ENCODE data around the gene TDRD9.

TDRD9 gene

DNA sequence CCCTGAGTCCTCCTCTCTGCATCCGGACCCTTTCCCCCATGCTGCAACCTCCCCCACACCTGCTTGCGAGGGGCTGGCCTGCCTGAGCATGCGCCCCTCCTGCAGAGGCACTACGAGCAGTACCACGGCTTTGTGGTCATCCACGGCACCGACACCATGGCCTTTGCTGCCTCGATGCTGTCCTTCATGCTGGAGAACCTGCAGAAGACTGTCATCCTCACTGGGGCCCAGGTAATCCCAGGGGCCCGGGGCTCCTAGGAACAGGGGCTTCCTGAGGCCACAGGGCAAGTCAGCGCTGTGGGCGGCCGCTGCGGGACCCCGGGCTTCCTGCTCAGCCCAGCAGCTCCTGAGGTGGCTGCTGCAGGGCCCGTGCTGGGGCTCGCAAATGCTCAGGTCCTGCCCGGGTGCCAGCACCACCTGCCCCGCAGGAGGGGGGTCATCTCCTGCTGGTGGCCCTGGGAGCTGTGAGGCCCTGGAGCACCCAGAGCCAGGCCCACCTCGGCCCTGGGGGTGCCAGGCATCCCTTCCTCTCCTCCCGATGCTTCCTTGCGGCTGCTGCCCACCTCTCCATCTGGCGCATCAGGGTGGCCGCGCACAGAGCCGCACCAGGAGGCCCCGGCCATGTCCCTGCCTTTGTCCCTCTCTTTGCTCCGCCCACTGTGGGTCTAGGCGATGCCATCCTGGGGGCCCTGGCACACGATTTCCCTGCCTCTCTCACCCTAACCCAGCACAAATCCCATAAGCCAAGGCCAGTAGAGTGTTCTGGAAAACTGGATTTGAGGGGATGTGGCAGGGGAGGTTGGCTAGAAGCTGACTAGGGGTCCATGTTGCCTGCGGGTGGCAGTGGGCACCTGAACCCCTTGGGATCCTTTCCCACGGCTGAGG, 167.4 kb downstream of the TDRD9 start:
- Histone ChIP-seq H3K27ac (ENCODE audit: low read depth, low read length) (no peak overlapping the region), H4K8ac (ENCODE audit: low read depth, low read length) (no peak overlapping the region), H3K9ac (ENCODE audit: low read length) (no peak overlapping the region), H2BK15ac (replicated peaks; ENCODE audit: low read depth) (no peak overlapping the region), H3K79me1 (ENCODE audit: low read length) (no peaks in the 10 kb centered on the region), H3K4me1 (ENCODE audit: control insufficient read depth, low read depth, low read length) (no peaks in the 10 kb centered on the region), H3K36me3 (ENCODE audit: control insufficient read depth, insufficient read depth, low read length) (no peaks in the 10 kb centered on the region), H3K56ac (ENCODE audit: low read length) (no peak overlapping the region), H3K4me3 (ENCODE audit: low read length) (no peak overlapping the region), H3K23ac (ENCODE audit: low read length) (no peak overlapping the region), H2BK120ac (ENCODE audit: low read depth, low read length) (no peak overlapping the region), H4K5ac (ENCODE audit: low read length) (no peak overlapping the region), H3K79me2 (ENCODE audit: control insufficient read depth, insufficient read depth, low read length) (no peaks in the 10 kb centered on the region), H3K4ac (ENCODE audit: low read depth, low read length) (no peak overlapping the region), H3K27me3 (ENCODE audit: insufficient read depth, low read length, poor library complexity) (no peaks in the 10 kb centered on the region), H2AK5ac (ENCODE audit: low read length) (no peak overlapping the region), H3K18ac (ENCODE audit: low read length) (no peak overlapping the region), H2BK5ac (ENCODE audit: low read length) (no peak overlapping the region), H3K4me2 (ENCODE audit: low read length) (no peak overlapping the region)
- no CpG with 5 or more reads among the region's 31 CpGs for whole genome bisulfite sequencing (ENCODE audit: extremely low coverage, insufficient coverage, low lambda C conversion rate)
- no peak for DNase-seq

- H2BK5ac ChIP-seq (ENCODE audit: low read length): no peak overlapping the region
- H2BK15ac ChIP-seq (replicated peaks; ENCODE audit: low read depth): no peak overlapping the region
- H3K27me3 ChIP-seq (ENCODE audit: insufficient read depth, low read length, poor library complexity): no peaks in the 10 kb centered on the region
- no peak overlapping the region for H3K23ac ChIP-seq (ENCODE audit: low read length)
- no peak overlapping the region for H2BK120ac ChIP-seq (ENCODE audit: low read depth, low read length)
- no peak overlapping the region for H3K4me2 ChIP-seq (ENCODE audit: low read length)
- no peak overlapping the region for H3K27ac ChIP-seq (ENCODE audit: low read depth, low read length)
- no peak overlapping the region for H3K4me3 ChIP-seq (ENCODE audit: low read length)
- H3K9ac ChIP-seq (ENCODE audit: low read length): no peak overlapping the region
- H3K79me2 ChIP-seq (ENCODE audit: control insufficient read depth, insufficient read depth, low read length): no peaks in the 10 kb centered on the region
- H3K18ac ChIP-seq (ENCODE audit: low read length): no peak overlapping the region
- no peak overlapping the region for H3K4ac ChIP-seq (ENCODE audit: low read depth, low read length)
- no peak overlapping the region for H3K56ac ChIP-seq (ENCODE audit: low read length)
- no peak overlapping the region for H2AK5ac ChIP-seq (ENCODE audit: low read length)
- no peaks in the 10 kb centered on the region for H3K36me3 ChIP-seq (ENCODE audit: control insufficient read depth, insufficient read depth, low read length)
- no peaks in the 10 kb centered on the region for H3K4me1 ChIP-seq (ENCODE audit: control insufficient read depth, low read depth, low read length)
- no peaks in the 10 kb centered on the region for H3K79me1 ChIP-seq (ENCODE audit: low read length)
- no peak overlapping the region for H4K5ac ChIP-seq (ENCODE audit: low read length)
- no peak overlapping the region for H4K8ac ChIP-seq (ENCODE audit: low read depth, low read length)
- DNase-seq: no peak
- WGBS (ENCODE audit: extremely low coverage, insufficient coverage, low lambda C conversion rate): no CpG with 5 or more reads among the region's 14 CpGs
Measured at GRCh38 chr14:104096318-104096717, 168.1 kb downstream of the TDRD9 start.

GRCh38 chr14:104096751-104097700, 168.8 kb downstream of the TDRD9 start:
- Histone ChIP-seq H2BK5ac (ENCODE audit: low read length) (no peak overlapping the region), H3K4me2 (ENCODE audit: low read length) (no peak overlapping the region), H3K79me1 (ENCODE audit: low read length) (no peaks in the 10 kb centered on the region), H3K27ac (ENCODE audit: low read depth, low read length) (no peak overlapping the region), H3K56ac (ENCODE audit: low read length) (no peak overlapping the region), H3K18ac (ENCODE audit: low read length) (no peak overlapping the region), H3K4me3 (ENCODE audit: low read length) (no peak overlapping the region), H3K4me1 (ENCODE audit: control insufficient read depth, low read depth, low read length) (no peaks in the 10 kb centered on the region), H3K23ac (ENCODE audit: low read length) (no peak overlapping the region), H3K79me2 (ENCODE audit: control insufficient read depth, insufficient read depth, low read length) (no peaks in the 10 kb centered on the region), H3K9ac (ENCODE audit: low read length) (no peak overlapping the region), H4K8ac (ENCODE audit: low read depth, low read length) (no peak overlapping the region), H3K36me3 (ENCODE audit: control insufficient read depth, insufficient read depth, low read length) (no peaks in the 10 kb centered on the region), H2BK120ac (ENCODE audit: low read depth, low read length) (no peak overlapping the region), H2AK5ac (ENCODE audit: low read length) (no peak overlapping the region), H4K5ac (ENCODE audit: low read length) (no peak overlapping the region), H2BK15ac (replicated peaks; ENCODE audit: low read depth) (no peak overlapping the region), H3K27me3 (ENCODE audit: insufficient read depth, low read length, poor library complexity) (no peaks in the 10 kb centered on the region), H3K4ac (ENCODE audit: low read depth, low read length) (no peak overlapping the region)
- no peak for DNase-seq
- no CpG with 5 or more reads among the region's 25 CpGs for WGBS (ENCODE audit: extremely low coverage, insufficient coverage, low lambda C conversion rate)

DNA sequence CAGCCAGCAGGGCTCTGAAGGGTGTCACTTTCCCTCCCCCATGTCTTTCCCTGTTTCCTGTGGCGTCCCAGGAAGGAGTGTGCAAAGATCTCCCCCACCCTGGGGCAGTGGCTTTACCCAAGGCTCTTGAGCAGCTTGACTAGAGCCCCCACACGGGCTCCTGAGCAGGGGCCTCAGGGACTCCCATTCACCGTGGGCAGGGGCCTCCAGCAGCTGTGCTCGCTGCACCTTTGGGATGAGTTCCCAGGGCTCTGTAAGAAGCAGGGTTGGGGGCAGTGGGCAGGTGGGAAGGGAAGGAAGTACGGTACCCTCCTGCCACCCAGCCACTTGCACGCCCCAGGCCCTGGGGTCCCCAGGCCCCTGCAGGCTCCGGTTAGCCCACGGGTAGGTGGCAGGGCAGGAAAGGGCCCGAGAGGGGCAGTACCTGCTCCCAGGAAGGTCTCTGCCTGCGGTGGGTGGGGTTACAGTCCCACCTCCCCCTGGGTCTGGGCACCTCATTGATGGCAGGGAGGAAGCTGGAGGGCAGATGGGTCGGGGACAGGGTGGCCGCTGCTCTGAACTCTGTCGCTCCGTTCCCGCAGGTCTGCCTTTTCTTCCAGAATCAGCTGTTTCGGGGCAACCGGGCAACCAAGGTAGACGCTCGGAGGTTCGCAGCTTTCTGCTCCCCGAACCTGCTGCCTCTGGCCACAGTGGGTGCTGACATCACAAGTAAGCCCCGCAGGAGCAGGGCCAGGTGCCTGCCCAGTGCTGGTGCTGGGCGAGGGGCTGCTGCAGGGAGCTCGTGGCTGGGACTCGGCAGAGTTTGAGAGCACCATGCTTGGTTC, 170.2 kb downstream of the TDRD9 start:
- H2BK5ac ChIP-seq (ENCODE audit: low read length): no peak overlapping the region
- no peaks in the 10 kb centered on the region for H3K36me3 ChIP-seq (ENCODE audit: control insufficient read depth, insufficient read depth, low read length)
- H3K23ac ChIP-seq (ENCODE audit: low read length): no peak overlapping the region
- H3K79me2 ChIP-seq (ENCODE audit: control insufficient read depth, insufficient read depth, low read length): no peaks in the 10 kb centered on the region
- no peak overlapping the region for H3K9ac ChIP-seq (ENCODE audit: low read length)
- H3K4me3 ChIP-seq (ENCODE audit: low read length): no peak overlapping the region
- no peaks in the 10 kb centered on the region for H3K79me1 ChIP-seq (ENCODE audit: low read length)
- H3K27me3 ChIP-seq (ENCODE audit: insufficient read depth, low read length, poor library complexity): no peaks in the 10 kb centered on the region
- H3K4me2 ChIP-seq (ENCODE audit: low read length): no peak overlapping the region
- H3K18ac ChIP-seq (ENCODE audit: low read length): no peak overlapping the region
- no CpG with 5 or more reads among the region's 25 CpGs for WGBS (ENCODE audit: extremely low coverage, insufficient coverage, low lambda C conversion rate)
- no peak overlapping the region for H2AK5ac ChIP-seq (ENCODE audit: low read length)
- H3K4me1 ChIP-seq (ENCODE audit: control insufficient read depth, low read depth, low read length): no peaks in the 10 kb centered on the region
- no peak overlapping the region for H4K5ac ChIP-seq (ENCODE audit: low read length)
- no peak overlapping the region for H2BK15ac ChIP-seq (replicated peaks; ENCODE audit: low read depth)
- no peak overlapping the region for H3K4ac ChIP-seq (ENCODE audit: low read depth, low read length)
- DNase-seq: no peak
- no peak overlapping the region for H2BK120ac ChIP-seq (ENCODE audit: low read depth, low read length)
- H3K27ac ChIP-seq (ENCODE audit: low read depth, low read length): no peak overlapping the region
- no peak overlapping the region for H3K56ac ChIP-seq (ENCODE audit: low read length)
- H4K8ac ChIP-seq (ENCODE audit: low read depth, low read length): no peak overlapping the region

DNA sequence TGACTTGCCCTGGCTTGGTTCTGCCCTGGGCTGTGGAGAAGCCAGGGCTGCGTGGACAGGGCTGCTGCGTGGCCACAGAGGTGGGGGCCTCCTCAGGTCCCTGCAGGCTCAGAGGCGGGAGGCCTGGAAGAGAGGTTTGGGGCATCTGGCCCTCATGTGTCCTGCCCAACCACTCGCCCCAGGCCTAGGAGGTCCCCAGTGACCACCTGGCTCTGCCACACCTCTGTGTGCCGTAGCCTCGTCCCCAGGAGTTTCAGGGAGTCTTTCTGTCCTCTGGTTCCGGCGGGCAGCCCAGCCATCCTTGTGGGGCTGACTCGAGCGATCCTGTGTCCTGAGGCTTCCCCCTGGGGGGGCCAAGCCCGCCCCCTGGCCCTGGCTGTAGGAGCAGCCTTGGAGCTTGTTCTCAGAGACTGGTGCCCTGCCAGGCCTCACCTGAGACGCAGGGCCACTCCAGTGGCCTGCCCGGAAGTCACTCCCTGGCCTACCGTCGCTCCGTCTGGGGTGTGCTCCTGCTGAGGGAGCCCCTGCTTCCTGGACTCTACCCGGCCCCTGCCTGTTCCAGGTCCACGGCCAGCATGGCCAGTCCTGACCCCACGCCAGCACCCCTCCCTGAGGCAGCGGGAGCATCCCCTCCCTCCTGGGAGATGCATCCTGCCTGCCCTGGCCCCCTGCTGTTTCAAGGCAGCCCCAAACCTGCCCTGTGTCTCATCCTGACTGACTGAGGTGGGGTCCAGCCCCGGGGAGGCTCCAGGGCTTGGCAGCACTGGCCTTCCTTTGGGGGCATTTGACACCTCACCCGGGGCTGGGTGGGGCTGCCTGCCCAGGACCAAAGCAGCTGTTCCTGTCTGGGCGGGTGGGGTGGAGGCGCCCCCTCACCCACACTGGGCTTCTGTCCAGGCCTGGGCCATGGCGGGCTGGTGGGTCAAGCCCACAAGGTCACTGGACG, 171.1 kb downstream of the TDRD9 start:
- Histone ChIP-seq H3K4me3 (ENCODE audit: low read length) (no peak overlapping the region), H3K4me1 (ENCODE audit: control insufficient read depth, low read depth, low read length) (no peaks in the 10 kb centered on the region), H4K8ac (ENCODE audit: low read depth, low read length) (no peak overlapping the region), H3K18ac (ENCODE audit: low read length) (no peak overlapping the region), H3K9ac (ENCODE audit: low read length) (no peak overlapping the region), H3K79me2 (ENCODE audit: control insufficient read depth, insufficient read depth, low read length) (no peaks in the 10 kb centered on the region), H3K4ac (ENCODE audit: low read depth, low read length) (no peak overlapping the region), H3K79me1 (ENCODE audit: low read length) (no peaks in the 10 kb centered on the region), H4K5ac (ENCODE audit: low read length) (no peak overlapping the region), H2BK120ac (ENCODE audit: low read depth, low read length) (no peak overlapping the region), H3K36me3 (ENCODE audit: control insufficient read depth, insufficient read depth, low read length) (no peaks in the 10 kb centered on the region), H3K56ac (ENCODE audit: low read length) (no peak overlapping the region), H2BK5ac (ENCODE audit: low read length) (no peak overlapping the region), H3K4me2 (ENCODE audit: low read length) (no peak overlapping the region), H3K23ac (ENCODE audit: low read length) (no peak overlapping the region), H3K27ac (ENCODE audit: low read depth, low read length) (no peak overlapping the region), H2BK15ac (replicated peaks; ENCODE audit: low read depth) (no peak overlapping the region), H3K27me3 (ENCODE audit: insufficient read depth, low read length, poor library complexity) (no peaks in the 10 kb centered on the region), H2AK5ac (ENCODE audit: low read length) (no peak overlapping the region)
- no peak for DNase-seq
- no CpG with 5 or more reads among the region's 26 CpGs for WGBS (ENCODE audit: extremely low coverage, insufficient coverage, low lambda C conversion rate)
